Kidney epithelial cell (primary cell): Measurements from ENCODE around the gene GMEB2. TPM values are rescaled to one million over a fixed set of nuclear protein-coding genes. Genes with fewer than 3 reads are reported as not detected.
"Not testable (repeated sequence)": the region's sequence is repeated elsewhere in the genome, so short reads cannot be mapped to it uniquely, and the experiment has no call there.

Experiments used
- DNase-seq: peaks from one replicate; pipeline ENCODE4 v3.0.0-alpha.2; 2010; ENCODE audit warnings: low read depth
- H3K27me3 ChIP-seq: 2 replicates; pipeline ENCODE4 v1.6.0; 2011; ENCODE audit warnings: low read length; ENCODE audit not compliant: control insufficient read depth, insufficient read depth
- H3K36me3 ChIP-seq: 2 replicates; pipeline ENCODE4 v1.5.1; 2011; ENCODE audit warnings: low read length; ENCODE audit not compliant: control insufficient read depth, insufficient read depth
- H3K4me3 ChIP-seq: 2 replicates; pipeline ENCODE4 v1.5.1; 2011; ENCODE audit warnings: low read depth, mild to moderate bottlenecking, control low read depth, low read length
- CTCF ChIP-seq: IDR thresholded peaks from 2 replicates; pipeline ENCODE4 v1.5.1; 2011; ENCODE audit warnings: mild to moderate bottlenecking, moderate library complexity, low read length, control low read depth, inconsistent platforms; ENCODE audit not compliant: insufficient read depth, poor library complexity, severe bottlenecking
- total RNA-seq: library from RNA; depleted of rRNA; stranded (reverse); fragments of >200 nt; gene quantifications from 2 replicates; pipeline ENCODE4 v1.2.3, GENCODE V29; 2015

Gene GMEB2
- total RNA-seq, 1 donor from 2014 or later, result 17.7 TPM

- DNase-seq, result no peak
- Histone ChIP-seq H3K4me3 (no peak overlapping the region), H3K27me3 (no peaks in the 10 kb centered on the region), H3K36me3 (no peaks in the 10 kb centered on the region)
- no peak for TF ChIP-seq CTCF
Measured at GRCh38 chr20:63610581-63611435, 16.1 kb downstream of the GMEB2 start.

DNA sequence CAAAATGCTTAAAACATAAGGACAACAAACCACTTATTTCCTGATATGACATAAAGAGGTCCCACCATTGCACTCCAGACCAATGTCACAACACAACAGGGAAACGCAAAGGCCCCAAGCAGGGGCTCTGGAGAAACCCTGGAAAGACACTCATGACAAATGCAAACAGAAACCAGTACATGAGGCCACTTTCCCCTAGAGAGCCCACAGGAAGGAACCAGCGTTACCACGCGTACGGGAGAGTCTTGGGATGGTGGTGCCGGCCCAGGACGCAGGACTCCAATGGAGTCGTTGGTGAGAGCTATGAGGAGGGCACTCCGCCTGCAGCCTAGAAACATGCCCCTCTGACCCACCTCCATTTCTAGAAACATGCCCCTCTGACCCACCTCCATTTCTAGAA is 20.2 kb downstream of the GMEB2 start:
- DNase-seq, result no peak
- no peaks in the 10 kb centered on the region for H3K36me3 ChIP-seq
- TF ChIP-seq CTCF, result no peak
- no peaks in the 10 kb centered on the region for H3K27me3 ChIP-seq
- no peak overlapping the region for H3K4me3 ChIP-seq

GRCh38 chr20:63602321-63602720 is 24.6 kb downstream of the GMEB2 start:
- Histone ChIP-seq H3K4me3 (no peak overlapping the region), H3K27me3 (no peaks in the 10 kb centered on the region), H3K36me3 (no peaks in the 10 kb centered on the region)
- no peak for TF ChIP-seq CTCF
- DNase-seq, result no peak

DNA sequence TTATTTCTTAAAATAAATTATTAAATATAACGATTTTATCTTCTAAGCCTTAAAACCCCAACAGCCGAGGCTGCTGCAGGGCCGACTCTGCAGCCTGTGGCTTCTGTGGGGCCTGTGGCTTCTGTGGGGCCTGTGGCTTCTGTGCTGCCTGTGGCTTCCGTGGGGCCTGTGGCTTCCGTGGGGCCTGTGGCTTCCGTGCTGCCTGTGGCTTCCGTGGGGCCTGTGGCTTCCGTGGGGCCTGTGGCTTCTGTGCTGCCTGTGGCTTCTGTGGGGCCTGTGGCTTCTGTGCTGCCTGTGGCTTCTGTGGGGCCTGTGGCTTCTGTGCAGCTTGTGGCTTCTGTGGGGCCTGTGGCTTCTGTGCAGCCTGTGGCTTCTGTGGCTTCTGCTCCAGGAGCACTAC is 25.2 kb downstream of the GMEB2 start:
- H3K4me3 ChIP-seq, DNase-seq, H3K27me3 ChIP-seq, H3K36me3 ChIP-seq: not testable (repeated sequence)

GRCh38 chr20:63599396-63600050 is 27.4 kb downstream of the GMEB2 start:
- Histone ChIP-seq H3K4me3 (no peak overlapping the region), H3K36me3 (no peaks in the 10 kb centered on the region), H3K27me3 (no peaks in the 10 kb centered on the region)
- TF ChIP-seq CTCF, result no peak
- DNase-seq, result no peak

- Histone ChIP-seq H3K27me3 (no peaks in the 10 kb centered on the region), H3K4me3 (no peak overlapping the region), H3K36me3 (no peaks in the 10 kb centered on the region)
- no peak for TF ChIP-seq CTCF
- no peak for DNase-seq
Measured at GRCh38 chr20:63598479-63599395, 28.2 kb downstream of the GMEB2 start.
